HG02970 (cell line): ENCODE results near the gene NKAIN2.
"Not testable (repeated sequence)": the region's sequence is repeated elsewhere in the genome, so short reads cannot be mapped to it uniquely, and the experiment has no call there.

Source experiments
- ATAC-seq: cut with Tn5 transposase; IDR thresholded peaks from one replicate; pipeline ENCODE4 v1.9.1; 2021; ENCODE audit warnings: mild to moderate bottlenecking, moderate library complexity, moderate number of reproducible peaks; ENCODE audit not compliant: unreplicated experiment, low FRiP score

The NKAIN2 gene

GRCh38 chr6:124282541-124282940 is 478.9 kb downstream of the NKAIN2 start:
- no peak for ATAC-seq

GRCh38 chr6:124283486-124283885 is 479.8 kb downstream of the NKAIN2 start:
- ATAC-seq = no peak

DNA sequence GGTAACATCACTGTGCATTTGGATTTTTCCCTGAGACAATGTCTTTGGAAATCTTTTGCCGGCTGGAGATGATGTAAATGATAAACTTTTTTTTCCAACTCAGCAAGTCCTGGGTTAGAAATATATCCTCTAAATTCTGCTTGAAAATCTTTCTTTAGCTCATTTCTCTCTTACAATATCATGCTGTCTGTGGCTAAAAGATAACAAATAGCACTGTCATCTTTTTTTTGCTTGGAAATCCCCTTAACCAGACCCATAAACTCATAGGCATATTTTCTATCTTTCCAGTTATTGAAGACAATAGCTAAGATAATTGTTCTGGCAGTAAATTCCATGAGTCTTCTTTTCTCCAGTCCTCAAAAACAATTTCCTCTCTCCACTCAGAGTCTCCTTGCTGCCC is 481.5 kb downstream of the NKAIN2 start:
- no peak for ATAC-seq

DNA sequence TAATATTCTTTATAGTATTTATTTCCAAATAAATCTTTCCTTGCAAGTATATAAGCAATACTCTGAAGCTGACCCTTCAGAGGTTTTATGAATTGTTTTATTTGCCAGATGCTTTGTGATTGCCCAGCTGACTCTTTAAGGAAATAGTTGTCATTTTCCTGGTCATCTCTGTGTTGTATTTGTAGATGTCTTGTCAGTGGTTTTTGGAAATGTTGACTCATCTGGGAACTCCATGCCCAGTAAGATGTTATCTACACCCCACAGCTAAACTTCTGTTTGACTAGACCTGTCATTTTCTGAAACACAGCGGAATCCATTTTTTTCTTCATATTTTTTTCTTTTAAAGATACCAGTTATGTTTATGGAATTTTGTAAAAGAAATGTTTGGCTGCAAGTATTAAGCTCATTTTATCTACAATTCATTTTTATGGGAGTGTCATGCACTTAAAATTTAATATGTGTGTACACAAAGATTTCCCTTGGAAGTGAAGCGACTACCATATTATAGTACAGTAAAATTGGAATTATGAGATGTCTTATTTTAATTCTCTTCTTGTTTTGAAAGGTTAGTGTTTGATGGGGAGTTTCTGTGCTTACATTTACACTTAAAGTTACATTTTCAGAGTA is 491.0 kb downstream of the NKAIN2 start:
- no peak for ATAC-seq

GRCh38 chr6:124297507-124297906 is 493.8 kb downstream of the NKAIN2 start:
- no peak for ATAC-seq

GRCh38 chr6:124298730-124299129 is 495.1 kb downstream of the NKAIN2 start:
- no peak for ATAC-seq

GRCh38 chr6:124300907-124301306 is 497.2 kb downstream of the NKAIN2 start:
- not testable (repeated sequence) for ATAC-seq

- no peak for ATAC-seq
Observed at GRCh38 chr6:124303971-124304370, 500.3 kb downstream of the NKAIN2 start.

DNA sequence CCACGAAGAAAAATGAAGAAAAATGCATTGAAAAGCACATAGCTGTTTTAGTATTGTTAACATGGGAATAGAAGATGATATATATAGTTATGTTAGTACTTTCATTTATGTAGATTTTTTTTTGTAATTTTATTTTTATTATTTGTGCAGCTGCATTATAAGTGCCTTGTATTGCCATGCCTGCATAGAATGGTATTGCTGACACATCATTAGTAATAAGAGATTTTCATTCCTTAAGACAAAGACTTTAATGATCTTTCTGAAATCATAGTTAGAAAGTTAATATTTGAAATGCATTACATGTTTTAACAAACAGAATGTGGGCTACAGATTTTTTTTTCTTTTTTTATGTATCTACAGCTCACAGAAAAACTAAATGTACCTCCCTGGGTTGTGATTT is 506.5 kb downstream of the NKAIN2 start:
- ATAC-seq = no peak

DNA sequence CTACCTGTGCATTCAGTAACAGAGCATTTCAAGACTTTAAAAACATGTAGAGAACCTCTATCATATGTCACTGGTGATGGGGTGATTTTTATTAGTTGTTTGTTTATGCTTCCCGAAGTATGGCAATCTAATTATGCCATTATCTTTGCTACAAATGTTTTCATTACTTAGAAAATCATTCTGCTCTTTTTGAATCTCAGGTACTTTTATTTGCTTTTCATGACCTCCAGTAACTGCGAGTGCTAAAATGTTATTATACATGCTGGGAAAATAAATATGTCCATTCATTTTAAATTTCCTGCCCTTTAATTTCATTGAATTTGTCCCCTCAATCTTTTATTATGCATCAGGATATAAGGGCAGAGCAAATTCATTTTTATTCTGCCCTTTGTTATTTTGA is 515.7 kb downstream of the NKAIN2 start:
- no peak for ATAC-seq

GRCh38 chr6:124324237-124324636 is 520.6 kb downstream of the NKAIN2 start:
- no peak for ATAC-seq

- no peak for ATAC-seq
Observed at GRCh38 chr6:124330197-124330596, 526.5 kb downstream of the NKAIN2 start.

DNA sequence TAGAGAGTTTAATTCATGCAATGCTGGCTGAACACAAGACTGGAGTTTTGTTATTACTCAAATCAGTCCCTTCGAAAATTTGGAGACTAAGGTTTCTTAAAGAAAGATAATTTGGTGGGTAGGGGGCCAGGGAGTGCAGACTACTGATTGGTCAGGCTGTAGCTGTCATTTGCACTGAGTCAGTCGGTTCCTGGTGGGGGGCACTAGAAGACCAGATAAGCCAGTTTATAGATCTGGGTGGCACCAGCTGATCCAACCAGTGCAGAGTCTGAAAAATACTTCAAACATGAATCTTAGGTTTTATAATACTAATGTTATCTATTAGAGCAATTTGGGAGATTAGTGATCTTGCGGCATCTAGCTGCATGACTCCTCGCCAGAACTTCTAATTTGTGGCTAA is 530.7 kb downstream of the NKAIN2 start:
- ATAC-seq = no peak

GRCh38 chr6:124339610-124340334 is 536.1 kb downstream of the NKAIN2 start:
- no peak for ATAC-seq

- ATAC-seq = not testable (repeated sequence)
Observed at GRCh38 chr6:124348339-124348738, 544.7 kb downstream of the NKAIN2 start.

DNA sequence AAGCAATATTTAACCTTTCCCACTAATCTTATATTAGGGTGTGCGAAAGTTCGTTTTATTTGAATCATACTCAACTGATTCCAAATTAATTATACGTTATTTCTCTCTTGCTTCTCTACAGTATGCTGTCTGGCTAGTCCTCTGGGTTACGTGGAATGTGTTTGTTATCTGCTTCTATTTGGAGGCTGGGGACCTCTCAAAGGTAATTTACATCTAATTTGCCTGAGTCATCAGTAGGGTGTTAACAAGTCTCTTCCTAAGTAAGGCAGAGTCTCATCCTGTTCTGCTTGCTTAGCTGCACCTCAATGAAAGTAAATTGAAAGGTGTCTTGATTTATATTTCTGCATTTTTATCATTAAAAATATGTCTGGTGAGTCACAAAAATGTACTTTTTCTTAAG is 551.5 kb downstream of the NKAIN2 start:
- no peak for ATAC-seq

- ATAC-seq = no peak
Observed at GRCh38 chr6:124356276-124356810, 552.7 kb downstream of the NKAIN2 start.

- no peak for ATAC-seq
Observed at GRCh38 chr6:124356811-124357210, 553.1 kb downstream of the NKAIN2 start.

- ATAC-seq = no peak
Observed at GRCh38 chr6:124368131-124368530, 564.5 kb downstream of the NKAIN2 start.

DNA sequence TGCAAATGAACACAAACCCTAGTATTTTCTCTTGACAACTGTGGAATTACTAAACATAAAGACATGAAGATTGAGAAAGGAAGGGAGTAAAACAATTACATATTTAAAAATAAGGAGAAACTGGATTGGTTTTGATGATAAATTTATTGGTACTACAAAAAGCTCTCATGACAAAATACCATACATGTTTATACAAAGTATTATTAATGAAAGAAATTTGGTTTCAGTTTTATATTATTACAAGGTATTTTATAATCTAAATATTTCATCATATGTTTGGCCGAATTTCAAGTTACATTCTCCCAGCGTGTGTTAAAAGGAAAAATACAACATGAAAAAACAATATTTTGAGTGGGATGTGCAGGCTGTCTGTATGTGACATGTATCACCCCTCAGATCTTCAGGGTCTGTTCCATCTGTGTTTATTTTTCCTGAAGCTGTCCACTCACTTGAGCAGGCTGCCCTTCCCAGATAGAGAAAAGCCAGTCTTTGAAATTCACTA is 568.4 kb downstream of the NKAIN2 start:
- no peak for ATAC-seq

DNA sequence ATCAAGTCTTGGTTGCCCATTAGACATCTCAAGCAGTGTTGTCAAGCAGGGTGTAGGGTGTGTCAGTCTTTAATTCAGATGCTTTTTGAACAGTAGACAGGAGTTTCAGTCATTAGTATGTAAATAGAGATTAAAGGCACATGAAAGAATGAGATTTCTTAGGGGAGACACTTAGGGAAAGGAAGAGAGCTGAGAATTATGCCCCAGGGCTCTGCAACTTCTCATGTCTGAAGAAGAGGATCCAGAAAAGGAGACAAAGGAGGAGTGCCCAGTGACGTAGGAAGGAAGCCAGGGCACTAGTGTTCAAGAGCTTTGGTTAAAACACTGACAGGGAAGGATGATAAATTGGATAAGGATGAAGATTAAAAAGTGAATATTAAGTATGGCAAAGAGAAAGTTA is 569.7 kb downstream of the NKAIN2 start:
- ATAC-seq = no peak

DNA sequence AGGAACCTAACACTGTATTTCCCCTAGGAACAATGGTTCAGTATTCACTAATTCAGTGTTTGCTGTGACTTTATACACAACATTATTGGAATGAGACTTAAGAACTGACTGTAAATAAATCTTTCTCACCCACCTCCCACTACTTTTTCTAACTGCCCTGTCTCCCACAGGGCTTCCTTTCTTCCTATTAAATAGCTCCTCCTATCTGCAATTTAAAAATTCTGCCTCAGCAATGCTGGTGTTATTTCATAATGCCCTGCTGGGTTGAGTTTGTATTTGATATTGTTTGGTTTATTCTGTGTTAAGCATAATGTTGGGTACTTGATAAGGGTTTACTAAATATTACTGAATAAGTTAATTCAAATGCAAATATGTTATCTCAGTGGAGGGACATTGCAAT is 585.5 kb downstream of the NKAIN2 start:
- no peak for ATAC-seq
